ENCODE data around the gene HDHD2. TPM values are rescaled to one million over a fixed set of nuclear protein-coding genes. Genes with fewer than 3 reads are reported as not detected.
A peak's percentile ranks its signal among the peaks of the same experiment; 100 is the strongest.
"Not testable (repeated sequence)": the region's sequence is repeated elsewhere in the genome, so short reads cannot be mapped to it uniquely, and the experiment has no call there.

Gene HDHD2
- total RNA-seq, 4 donors from 2014 or later: 18.9 to 29.3 (median 25.9) TPM

DNA sequence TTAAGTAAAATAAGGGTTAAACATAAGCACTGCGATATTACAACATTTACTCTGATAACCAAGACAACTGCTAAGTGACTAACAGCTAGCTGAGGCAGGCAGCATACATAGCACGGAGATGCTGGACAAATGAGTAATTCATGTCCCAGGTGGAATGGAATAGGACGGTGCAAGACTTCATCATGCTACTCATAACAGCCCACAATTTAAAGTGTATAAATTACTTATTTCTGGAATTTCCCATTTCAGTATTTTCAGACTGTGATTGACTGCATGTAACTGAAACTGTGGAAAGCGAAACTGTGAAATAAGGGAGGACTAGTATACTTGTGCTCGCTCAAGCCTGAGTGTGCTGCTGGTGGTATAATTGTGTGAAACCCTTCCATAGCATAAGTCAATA, 12.9 kb upstream of the HDHD2 start:
- no peaks in the 10 kb centered on the region for H3K36me3 ChIP-seq
- peaks cover 0 to 28% (median 0%) of the 10 kb centered on the region in 3 donors for H3K4me1 ChIP-seq
- H3K27me3 ChIP-seq: no peaks in the 10 kb centered on the region
- ATAC-seq: no peak
- TF ChIP-seq, protein P1, sequence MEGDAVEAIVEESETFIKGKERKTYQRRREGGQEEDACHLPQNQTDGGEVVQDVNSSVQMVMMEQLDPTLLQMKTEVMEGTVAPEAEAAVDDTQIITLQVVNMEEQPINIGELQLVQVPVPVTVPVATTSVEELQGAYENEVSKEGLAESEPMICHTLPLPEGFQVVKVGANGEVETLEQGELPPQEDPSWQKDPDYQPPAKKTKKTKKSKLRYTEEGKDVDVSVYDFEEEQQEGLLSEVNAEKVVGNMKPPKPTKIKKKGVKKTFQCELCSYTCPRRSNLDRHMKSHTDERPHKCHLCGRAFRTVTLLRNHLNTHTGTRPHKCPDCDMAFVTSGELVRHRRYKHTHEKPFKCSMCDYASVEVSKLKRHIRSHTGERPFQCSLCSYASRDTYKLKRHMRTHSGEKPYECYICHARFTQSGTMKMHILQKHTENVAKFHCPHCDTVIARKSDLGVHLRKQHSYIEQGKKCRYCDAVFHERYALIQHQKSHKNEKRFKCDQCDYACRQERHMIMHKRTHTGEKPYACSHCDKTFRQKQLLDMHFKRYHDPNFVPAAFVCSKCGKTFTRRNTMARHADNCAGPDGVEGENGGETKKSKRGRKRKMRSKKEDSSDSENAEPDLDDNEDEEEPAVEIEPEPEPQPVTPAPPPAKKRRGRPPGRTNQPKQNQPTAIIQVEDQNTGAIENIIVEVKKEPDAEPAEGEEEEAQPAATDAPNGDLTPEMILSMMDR (IDR thresholded peaks at IDR 0.05): no peak
- TF ChIP-seq EP300 (IDR thresholded peaks at IDR 0.05): no peak
- no peak for TF ChIP-seq POLR2AphosphoS5 (IDR thresholded peaks at IDR 0.05)
- no peaks in the 10 kb centered on the region for H3K9me3 ChIP-seq
- no peak overlapping the region for H3K4me3 ChIP-seq
- no peak overlapping the region for H3K27ac ChIP-seq
- 66 to 82% methylated on average over 4 to 5 of the region's 5 CpGs for WGBS, 2 donors (ENCODE audit: low coverage in 1 of 2)

DNA sequence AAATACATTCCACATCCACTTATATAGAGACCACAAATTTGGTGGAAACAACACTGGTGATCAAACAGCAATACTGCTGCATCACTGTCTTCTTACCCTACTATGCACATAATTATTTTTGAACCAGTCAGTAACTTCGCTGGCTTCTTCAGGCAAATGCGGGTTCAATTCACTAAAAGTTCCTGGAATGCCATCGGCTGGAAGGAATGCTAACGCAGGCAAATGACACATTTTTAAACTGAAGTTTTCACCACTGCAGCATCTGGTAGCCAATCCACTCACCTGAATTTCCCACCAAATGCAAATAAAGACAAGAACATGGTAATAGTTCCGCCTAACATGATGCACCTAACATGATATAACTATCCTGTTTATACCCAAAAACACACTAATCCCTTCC, 10.0 kb upstream of the HDHD2 start:
- Histone ChIP-seq H3K4me1 (peaks cover 0 to 9% (median 0%) of the 10 kb centered on the region in 3 donors), H3K4me3 (no peak overlapping the region), H3K9me3 (no peaks in the 10 kb centered on the region), H3K27me3 (no peaks in the 10 kb centered on the region), H3K36me3 (peaks cover 0 to under 1% of the 10 kb centered on the region in 2 donors), H3K27ac (no peak overlapping the region)
- ATAC-seq: no peak
- no peak for TF ChIP-seq POLR2AphosphoS5 (IDR thresholded peaks at IDR 0.05)
- TF ChIP-seq, protein P1 (IDR thresholded peaks at IDR 0.05): no peak
- no peak for TF ChIP-seq EP300 (IDR thresholded peaks at IDR 0.05)
- no peak for TF ChIP-seq POLR2A (IDR thresholded peaks at IDR 0.05)
- 87 to 95% methylated on average over 2 to 5 of the region's 5 CpGs for WGBS, 2 donors (ENCODE audit: low coverage in 1 of 2)

DNA sequence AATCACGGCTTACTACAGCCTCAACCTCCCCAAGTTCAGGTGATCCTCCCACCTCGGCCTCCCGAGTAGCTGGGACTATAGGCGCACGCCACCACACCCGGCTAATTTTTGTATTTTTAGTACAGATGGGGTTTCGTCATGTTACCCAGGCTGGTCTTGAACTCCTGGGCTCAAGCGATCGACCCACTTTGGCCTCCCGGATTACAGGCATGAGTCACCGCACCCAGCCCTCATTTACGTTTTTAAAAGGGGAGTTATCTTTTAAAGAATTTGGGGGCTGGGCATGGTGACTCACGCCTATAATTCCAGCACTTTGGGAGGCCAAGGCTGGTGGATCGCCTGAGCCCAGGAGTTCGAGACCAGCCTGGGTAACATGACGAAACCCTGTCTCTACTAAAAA, 8.1 kb upstream of the HDHD2 start:
- not testable (repeated sequence) for H3K27me3 ChIP-seq, ATAC-seq, H3K27ac ChIP-seq, H3K4me3 ChIP-seq, H3K9me3 ChIP-seq, H3K4me1 ChIP-seq
- peaks cover 0 to 19% of the 10 kb centered on the region in 2 donors for H3K36me3 ChIP-seq
- WGBS, 2 donors (ENCODE audit: low coverage in 1 of 2): 84 to 94% methylated on average over 7 to 12 of the region's 16 CpGs

DNA sequence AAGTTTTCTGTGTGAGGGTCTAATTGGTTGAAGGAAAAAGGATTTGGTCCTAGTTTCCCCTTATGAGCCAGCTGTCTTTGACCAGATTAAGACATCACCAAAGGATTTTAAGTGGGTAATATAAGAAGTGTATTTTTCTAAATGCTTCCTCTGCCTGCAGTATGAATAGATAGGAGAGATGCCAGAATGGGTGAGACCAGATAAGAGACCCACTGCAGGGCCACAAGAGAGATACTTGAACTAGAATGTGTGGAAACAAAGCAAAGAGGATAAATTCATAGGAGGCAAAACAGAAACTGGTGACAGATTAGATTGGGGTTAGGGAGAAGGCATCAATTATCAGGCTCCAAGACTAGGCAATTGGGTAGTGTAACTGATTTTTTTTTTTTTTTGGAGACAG, 1.1 kb upstream of the HDHD2 start:
- TF ChIP-seq POLR2A (IDR thresholded peaks at IDR 0.05) (no peak), EP300 (IDR thresholded peaks at IDR 0.05) (no peak), POLR2AphosphoS5 (IDR thresholded peaks at IDR 0.05) (no peak)
- TF ChIP-seq, protein P1 (IDR thresholded peaks at IDR 0.05): no peak
- Histone ChIP-seq H3K4me3 (peak overlapping the region in 1 of 2 donors; percentile 68), H3K36me3 (peaks cover 0 to 21% of the 10 kb centered on the region in 2 donors), H3K27ac (peak overlapping the region in 3 of 4 donors; percentile 91 to 96 (median 92)), H3K9me3 (no peaks in the 10 kb centered on the region), H3K27me3 (no peaks in the 10 kb centered on the region), H3K4me1 (peaks cover 0 to 37% (median 17%) of the 10 kb centered on the region in 3 donors)
- ATAC-seq: no peak

DNA sequence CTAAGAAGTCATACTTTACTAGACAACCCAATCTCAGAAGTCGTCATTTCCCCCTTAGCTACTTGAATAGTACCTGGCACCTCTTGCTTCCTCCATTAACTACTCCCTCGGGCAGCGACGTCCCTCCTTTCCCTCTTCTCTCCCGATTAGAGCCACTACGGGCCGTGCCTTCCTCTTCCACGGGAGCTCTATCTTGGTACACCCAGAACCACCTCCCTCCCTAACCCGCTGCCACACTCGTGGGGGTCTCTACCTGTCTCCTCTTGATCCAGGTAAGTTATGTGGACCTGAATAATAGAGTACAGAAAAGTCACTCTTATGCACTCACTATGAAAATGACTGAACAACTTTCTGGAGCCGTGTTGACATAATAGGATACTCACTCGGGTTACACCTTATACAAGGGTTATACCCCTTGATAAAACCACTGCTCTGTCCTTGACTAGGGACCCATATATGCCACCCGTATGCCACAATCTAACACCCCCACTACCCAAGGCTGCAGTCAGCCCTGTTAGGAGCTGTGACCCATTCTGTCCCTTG, 595 bp upstream of the HDHD2 start:
- Histone ChIP-seq H3K4me3 (peak overlapping the region; percentile 68 to 91), H3K27ac (peak overlapping the region; percentile 84 to 96 (median 92)), H3K36me3 (peaks cover 0 to 21% of the 10 kb centered on the region in 2 donors), H3K27me3 (no peaks in the 10 kb centered on the region), H3K4me1 (peaks cover 0 to 37% (median 17%) of the 10 kb centered on the region in 3 donors), H3K9me3 (no peaks in the 10 kb centered on the region)
- no peak for TF ChIP-seq POLR2A (IDR thresholded peaks at IDR 0.05)
- no peak for TF ChIP-seq POLR2AphosphoS5 (IDR thresholded peaks at IDR 0.05)
- no peak for TF ChIP-seq EP300 (IDR thresholded peaks at IDR 0.05)
- TF ChIP-seq, protein P1 (IDR thresholded peaks at IDR 0.05): no peak
- peak; percentile 10 for ATAC-seq
- 5 to 9% methylated on average over 13 of the region's 13 CpGs for WGBS, 2 donors (ENCODE audit: low coverage in 1 of 2)
